HG03442 (cell line): Measurements from ENCODE around the gene CRYBB2.
A peak's percentile ranks its signal among the peaks of the same experiment; 100 is the strongest.
"Not testable (repeated sequence)": the region's sequence is repeated elsewhere in the genome, so short reads cannot be mapped to it uniquely, and the experiment has no call there.

ENCODE experiments used
- ATAC-seq: cut with Tn5 transposase; IDR thresholded peaks from one replicate; pipeline ENCODE4 v1.9.1; 2021; ENCODE audit warnings: mild to moderate bottlenecking, moderate library complexity; ENCODE audit not compliant: unreplicated experiment

The CRYBB2 gene

GRCh38 chr22:25232301-25232700, 12.9 kb downstream of the CRYBB2 start:
- ATAC-seq, result no peak

- not testable (repeated sequence) for ATAC-seq
These were observed 14.3 kb downstream of the CRYBB2 start for GRCh38 chr22:25233706-25234105.

GRCh38 chr22:25235547-25236290, 16.3 kb downstream of the CRYBB2 start:
- peak; percentile 54 for ATAC-seq

- ATAC-seq, result no peak
These were observed 17.0 kb downstream of the CRYBB2 start for GRCh38 chr22:25236417-25236816.

GRCh38 chr22:25237503-25237902, 18.1 kb downstream of the CRYBB2 start:
- ATAC-seq, result no peak

GRCh38 chr22:25238058-25238457, 18.6 kb downstream of the CRYBB2 start:
- not testable (repeated sequence) for ATAC-seq

GRCh38 chr22:25255169-25255568, 35.7 kb downstream of the CRYBB2 start:
- not testable (repeated sequence) for ATAC-seq

GRCh38 chr22:25267567-25267966, 48.1 kb downstream of the CRYBB2 start:
- ATAC-seq, result not testable (repeated sequence)

GRCh38 chr22:25268902-25269301, 49.5 kb downstream of the CRYBB2 start:
- ATAC-seq, result not testable (repeated sequence)

GRCh38 chr22:25270061-25270460, 50.6 kb downstream of the CRYBB2 start:
- ATAC-seq, result not testable (repeated sequence)

- ATAC-seq, result not testable (repeated sequence)
These were observed 53.8 kb downstream of the CRYBB2 start for GRCh38 chr22:25273231-25273630.

GRCh38 chr22:25273928-25274327, 54.5 kb downstream of the CRYBB2 start:
- ATAC-seq, result not testable (repeated sequence)

- ATAC-seq, result not testable (repeated sequence)
These were observed 60.7 kb downstream of the CRYBB2 start for GRCh38 chr22:25280118-25280517.
